Measurements from ENCODE around the gene SCN8A. TPM values are rescaled to one million over a fixed set of nuclear protein-coding genes. Genes with fewer than 3 reads are reported as not detected.
"Not testable (repeated sequence)": the region's sequence is repeated elsewhere in the genome, so short reads cannot be mapped to it uniquely, and the experiment has no call there.

The SCN8A gene
- polyA plus RNA-seq, 2 of the 4 experiments (the other 2 are of a cell fraction): 1.8 to 4.8 TPM

GRCh38 chr12:51601241-51601640, 10.2 kb downstream of the SCN8A start:
- no peaks in the 10 kb centered on the region for H3K9me3 ChIP-seq
- ATAC-seq: no peak
- CTCF ChIA-PET: no interaction called here
- no peak overlapping the region for H3K4me2 ChIP-seq
- peaks cover 5% of the 10 kb centered on the region; the same call in 1 of the 3 replicates for H3K4me1 ChIP-seq
- no peak overlapping the region for H3K4me3 ChIP-seq
- POLR2A ChIA-PET: no interaction called here
- no peak overlapping the region for H3K27ac ChIP-seq
- no peak for FAIRE-seq
- no peak for TF ChIP-seq EHMT2 (IDR thresholded peaks at IDR 0.05; ENCODE audit: low read depth)
- no peak for TF ChIP-seq EP300 (IDR thresholded peaks at IDR 0.05)
- TF ChIP-seq REST (IDR thresholded peaks at IDR 0.05): no peak
- no peak for TF ChIP-seq ZSCAN20 (CRISPR knock-in tag; IDR thresholded peaks at IDR 0.05)
- TF ChIP-seq NR3C1 (IDR thresholded peaks at IDR 0.05): no peak
- TF ChIP-seq HOXB13 (CRISPR knock-in tag; IDR thresholded peaks at IDR 0.05; ENCODE audit: low read depth): no peak
- no peak for TF ChIP-seq FOXS1 (CRISPR knock-in tag; IDR thresholded peaks at IDR 0.05)
- no peak for TF ChIP-seq CEBPB (IDR thresholded peaks at IDR 0.05)
- TF ChIP-seq RNF2 (IDR thresholded peaks at IDR 0.05; ENCODE audit: borderline replicate concordance, low read depth): no peak
- no peak for TF ChIP-seq FOSB (CRISPR knock-in tag; IDR thresholded peaks at IDR 0.05)
- TF ChIP-seq, protein P1, sequence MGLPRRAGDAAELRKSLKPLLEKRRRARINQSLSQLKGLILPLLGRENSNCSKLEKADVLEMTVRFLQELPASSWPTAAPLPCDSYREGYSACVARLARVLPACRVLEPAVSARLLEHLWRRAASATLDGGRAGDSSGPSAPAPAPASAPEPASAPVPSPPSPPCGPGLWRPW (IDR thresholded peaks at IDR 0.05): no peak
- TF ChIP-seq RCOR1 (IDR thresholded peaks at IDR 0.05; ENCODE audit: low read depth, low read length): no peak
- TF ChIP-seq TP53 (CRISPR knock-in tag; IDR thresholded peaks at IDR 0.05): no peak
- TF ChIP-seq MYC (IDR thresholded peaks at IDR 0.05; ENCODE audit: borderline replicate concordance, low read length): no peak
- no peak for DNase-seq (ENCODE audit: low read depth in 1 of 2, low spot score in 1 of 2)

- H3K4me3 ChIP-seq; DNase-seq (ENCODE audit: low read depth in 1 of 2, low spot score in 1 of 2); H3K9me3 ChIP-seq; H3K27ac ChIP-seq; H3K4me1 ChIP-seq; H3K4me2 ChIP-seq; FAIRE-seq; CTCF ChIA-PET; ATAC-seq; POLR2A ChIA-PET: not testable (repeated sequence)
- WGBS (ENCODE audit: missing lambda C conversion rate): 80% methylated on average over 1 of the region's 1 CpG
Observed at GRCh38 chr12:51605896-51606295, 14.9 kb downstream of the SCN8A start.

GRCh38 chr12:51607197-51607596, 16.2 kb downstream of the SCN8A start:
- H3K27ac ChIP-seq; H3K4me1 ChIP-seq; DNase-seq (ENCODE audit: low read depth in 1 of 2, low spot score in 1 of 2); CTCF ChIA-PET; FAIRE-seq; H3K4me3 ChIP-seq; POLR2A ChIA-PET; H3K9me3 ChIP-seq; ATAC-seq; H3K4me2 ChIP-seq: not testable (repeated sequence)
- WGBS (ENCODE audit: missing lambda C conversion rate): 93% methylated on average over 2 of the region's 2 CpGs

DNA sequence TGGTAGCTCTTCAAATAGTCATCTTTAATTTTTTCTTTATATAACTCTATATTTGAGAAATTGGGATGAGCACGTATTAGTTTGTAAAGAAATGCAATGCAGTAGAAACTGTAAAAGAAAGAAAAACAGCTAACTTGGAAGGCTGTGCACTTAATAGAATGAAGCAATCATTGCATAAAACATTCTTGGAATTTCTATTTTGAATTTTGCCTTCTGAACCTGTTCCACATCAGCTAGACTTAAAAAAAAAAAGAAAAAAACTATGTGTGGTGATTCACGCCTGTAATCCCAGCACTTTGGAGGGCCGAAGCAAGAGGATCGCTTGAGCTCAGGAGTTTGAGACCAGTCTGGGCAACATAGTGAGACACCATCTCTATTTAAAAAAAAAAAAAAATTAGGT, 29.4 kb downstream of the SCN8A start:
- FAIRE-seq (no peak), ATAC-seq (no peak), DNase-seq (ENCODE audit: low read depth in 1 of 2, low spot score in 1 of 2) (no peak)
- Histone ChIP-seq H3K27ac (no peak overlapping the region), H3K4me2 (no peak overlapping the region), H3K9me3 (no peaks in the 10 kb centered on the region; the same call in 2 of the 3 replicates), H3K4me1 (peaks cover 11% of the 10 kb centered on the region; the same call in 2 of the 3 replicates), H3K4me3 (no peak overlapping the region)
- no peak for TF ChIP-seq JUNB (IDR thresholded peaks at IDR 0.05)
- no peak for TF ChIP-seq BHLHE40 (IDR thresholded peaks at IDR 0.05; ENCODE audit: low read depth, low read length)
- no peak for TF ChIP-seq HOXB5 (CRISPR knock-in tag; IDR thresholded peaks at IDR 0.05)
- TF ChIP-seq MAFK (IDR thresholded peaks at IDR 0.05; ENCODE audit: partially characterized antibody): no peak
- TF ChIP-seq KDM5A (IDR thresholded peaks at IDR 0.05): no peak
- TF ChIP-seq HDAC2 (IDR thresholded peaks at IDR 0.05): no peak
- no peak for TF ChIP-seq POLR2AphosphoS2 (conservative IDR thresholded peaks at IDR 0.05; ENCODE audit: low read length)
- no peak for TF ChIP-seq ZC3H11A (IDR thresholded peaks at IDR 0.05)
- TF ChIP-seq, protein P2, sequence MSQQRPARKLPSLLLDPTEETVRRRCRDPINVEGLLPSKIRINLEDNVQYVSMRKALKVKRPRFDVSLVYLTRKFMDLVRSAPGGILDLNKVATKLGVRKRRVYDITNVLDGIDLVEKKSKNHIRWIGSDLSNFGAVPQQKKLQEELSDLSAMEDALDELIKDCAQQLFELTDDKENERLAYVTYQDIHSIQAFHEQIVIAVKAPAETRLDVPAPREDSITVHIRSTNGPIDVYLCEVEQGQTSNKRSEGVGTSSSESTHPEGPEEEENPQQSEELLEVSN (IDR thresholded peaks at IDR 0.05; ENCODE audit: borderline replicate concordance, low read depth): no peak
- no peak for TF ChIP-seq POLR2A (IDR thresholded peaks at IDR 0.05; ENCODE audit: low read length)
- no peak for TF ChIP-seq HOXB13 (CRISPR knock-in tag; IDR thresholded peaks at IDR 0.05; ENCODE audit: low read depth)
- POLR2A ChIA-PET: interaction anchor here (0.6 kb wide), 1 partner anchor 227 kb away, joined by 6 read pairs; no protein-coding TSS in a partner anchor
- CTCF ChIA-PET: interaction anchor here (0.6 to 1.8 kb wide), 2 partner anchors 181 to 200 kb away, joined by 4 read pairs; no protein-coding TSS in a partner anchor
- 94% methylated on average over 4 of the region's 4 CpGs for WGBS (ENCODE audit: missing lambda C conversion rate)

Measured in A549 (cell line).